HCT116 (cell line): Measurements from ENCODE around the gene CLIC3. TPM values are rescaled to one million over a fixed set of nuclear protein-coding genes. Genes with fewer than 3 reads are reported as not detected.

Source experiments
- ATAC-seq: fragments of 200-7000 bp; cut with Tn5 transposase; 2 replicates; pipeline ENCODE4 v1.9.1; 2020; ENCODE audit warnings: mild to moderate bottlenecking, moderate library complexity
- BruUV-seq: library from RNA; stranded (reverse); fragments of 400-500 nt; replicated peaks from 2 replicates; lab custom pipeline; 2021; lab: Mats Ljungman, UMichigan
- CTCF ChIA-PET: fragments of 300-600 bp; sonication (Branson Sonifier 250); formaldehyde crosslinking; loops from one replicate; lab custom pipeline; 2021; ENCODE audit warnings: antibody characterized with exemption; lab: Charles Lee
- POLR2A ChIA-PET: fragments of 300-600, 350-600 bp; sonication (Branson Sonifier 250); formaldehyde crosslinking; loops from one replicate; lab custom pipeline; 2021; ENCODE audit warnings: antibody characterized with exemption; lab: Charles Lee
- RAD21 ChIA-PET, 2 experiments: fragments of 300-600 bp; sonication (Branson Sonifier 250); formaldehyde crosslinking; loops; one replicate each; lab custom pipeline; 2023; ENCODE audit warnings: low total read pairs in 2 of 2; ENCODE audit not compliant: uncharacterized antibody in 2 of 2, unreplicated experiment in 2 of 2, low non-redundant PET in 1 of 2; lab: Charles Lee
- DNase-seq: peaks from one replicate; pipeline ENCODE4 v3.0.0-alpha.2; 2010; ENCODE audit warnings: low read depth, low spot score
- H2AFZ ChIP-seq: fragments of 200-600 bp; shearing (Covaris generic), sonication (generic); 2 replicates; pipeline ENCODE4 v1.6.1; 2017; ENCODE audit warnings: low read depth, mixed run types, mixed read lengths, antibody characterized with exemption, low read length; ENCODE audit not compliant: poor library complexity, severe bottlenecking
- H3K27ac ChIP-seq: 2 replicates; pipeline ENCODE4 v1.5.1; 2012; ENCODE audit warnings: low read depth, low read length
- H3K27me3 ChIP-seq: fragments of 200-600 bp; sonication (generic); 2 replicates; pipeline ENCODE4 v1.6.1; 2016; ENCODE audit warnings: mixed run types, low read length, mixed read lengths; ENCODE audit not compliant: insufficient read depth
- H3K36me3 ChIP-seq, 2 experiments: fragments of 200-500 bp in 1 of 2; fragments of 200-600 bp in 1 of 2; sonication (Bioruptor generic) in 1 of 2; sonication (generic) in 1 of 2; 2 replicates each; pipeline versions ENCODE4 v1.5.1 to v1.6.1; 2014 to 2016; ENCODE audit warnings: low read length in 2 of 2, inconsistent platforms in 1 of 2, mixed read lengths in 1 of 2, mixed run types in 1 of 2; ENCODE audit not compliant: insufficient read depth in 2 of 2, control insufficient read depth in 1 of 2
- H3K4me1 ChIP-seq, 2 experiments: fragments of 200-600 bp in 1 of 2; sonication (generic) in 1 of 2; 2 replicates each; pipeline versions ENCODE4 v1.5.1 to v1.6.1; 2012 to 2017; ENCODE audit warnings: low read length in 2 of 2, inconsistent platforms in 1 of 2, mild to moderate bottlenecking in 1 of 2, mixed read lengths in 1 of 2, mixed run types in 1 of 2, moderate library complexity in 1 of 2; ENCODE audit not compliant: insufficient read depth in 2 of 2, control insufficient read depth in 1 of 2
- H3K4me2 ChIP-seq: fragments of 200-600 bp; sonication (generic); 2 replicates; pipeline ENCODE4 v1.6.1; 2017; ENCODE audit warnings: mixed run types, low read length, mixed read lengths
- H3K4me3 ChIP-seq, 2 experiments: fragments of 200-600 bp in 1 of 2; sonication (generic) in 1 of 2; replicated peaks in 1 of 2; 2 replicates each; pipeline ENCODE4 v1.5.1; 2011 to 2016; ENCODE audit warnings: low read length in 2 of 2, control low read depth in 1 of 2, low read depth in 1 of 2, mild to moderate bottlenecking in 1 of 2, mixed read lengths in 1 of 2, mixed run types in 1 of 2
- H3K79me2 ChIP-seq: fragments of 200-600 bp; sonication (generic); 2 replicates; pipeline ENCODE4 v1.6.1; 2017; ENCODE audit warnings: mild to moderate bottlenecking, mixed run types, low read length, moderate library complexity, mixed read lengths; ENCODE audit not compliant: insufficient read depth
- H3K9ac ChIP-seq: fragments of 200-600 bp; sonication (generic); 2 replicates; pipeline ENCODE4 v1.6.1; 2016; ENCODE audit warnings: low read length, mixed read lengths
- H3K9me2 ChIP-seq: fragments of 200-600 bp; sonication (generic), shearing (Covaris generic); 2 replicates; pipeline ENCODE4 v1.6.1; 2017; ENCODE audit warnings: mixed run types, mild to moderate bottlenecking, moderate library complexity; ENCODE audit not compliant: insufficient read depth
- H3K9me3 ChIP-seq, 2 experiments: fragments of 200-500 bp in 1 of 2; fragments of 200-600 bp in 1 of 2; sonication (Bioruptor generic) in 1 of 2; sonication (generic) in 1 of 2; 2 replicates each; pipeline ENCODE4 v1.6.1; 2014 to 2017; ENCODE audit warnings: low read length in 2 of 2, mixed read lengths in 2 of 2, inconsistent platforms in 1 of 2, low read depth in 1 of 2, mild to moderate bottlenecking in 1 of 2, mixed run types in 1 of 2, moderate library complexity in 1 of 2; ENCODE audit not compliant: control insufficient read depth in 1 of 2, insufficient read depth in 1 of 2
- H4K20me1 ChIP-seq: fragments of 200-600 bp; sonication (generic), shearing (Covaris generic); 2 replicates; pipeline ENCODE4 v1.6.1; 2017; ENCODE audit warnings: mixed run types, mild to moderate bottlenecking, moderate library complexity; ENCODE audit not compliant: insufficient read depth
- ATF3 ChIP-seq: IDR thresholded peaks from 2 replicates; pipeline ENCODE4 v1.6.1; 2012
- CEBPB ChIP-seq: IDR thresholded peaks from 2 replicates; pipeline ENCODE4 v1.6.1; 2012; ENCODE audit warnings: low read depth
- CTCF ChIP-seq, 3 experiments: fragments of 200-600 bp in 1 of 3; sonication (generic) in 1 of 3; IDR thresholded peaks in 2 of 3; conservative IDR thresholded peaks in 1 of 3; 2 replicates each; pipeline ENCODE4 v1.5.1; 2012 to 2017; ENCODE audit warnings: low read depth in 2 of 3, low read length in 2 of 3, antibody characterized with exemption in 1 of 3, borderline replicate concordance in 1 of 3, control low read depth in 1 of 3, mild to moderate bottlenecking in 1 of 3, mixed read lengths in 1 of 3, mixed run types in 1 of 3, moderate library complexity in 1 of 3; ENCODE audit not compliant: insufficient read depth in 1 of 3
- EGR1 ChIP-seq: IDR thresholded peaks from 2 replicates; pipeline ENCODE4 v1.6.1; 2012; ENCODE audit warnings: low read depth
- ELF1 ChIP-seq: IDR thresholded peaks from 2 replicates; pipeline ENCODE4 v1.6.1; 2012; ENCODE audit warnings: low read depth, borderline replicate concordance
- EZH2 ChIP-seq: fragments of 200-600 bp; sonication (generic); IDR thresholded peaks from 2 replicates; pipeline ENCODE4 v1.6.1; 2017; ENCODE audit warnings: antibody characterized with exemption, mixed run types
- EZH2phosphoT487 ChIP-seq: fragments of 200-600 bp; IDR thresholded peaks from 2 replicates; pipeline ENCODE4 v1.6.1; 2018; ENCODE audit warnings: antibody characterized with exemption, borderline replicate concordance
- FOSL1 ChIP-seq: IDR thresholded peaks from 2 replicates; pipeline ENCODE4 v1.6.1; 2012; ENCODE audit warnings: low read depth
- JUND ChIP-seq: IDR thresholded peaks from 2 replicates; pipeline ENCODE4 v1.6.1; 2012
- POLR2A ChIP-seq: IDR thresholded peaks from 2 replicates; pipeline ENCODE4 v1.7.0; 2011; ENCODE audit warnings: borderline replicate concordance; ENCODE audit not compliant: insufficient read depth, insufficient read length; ENCODE audit errors: extremely low read depth
- POLR2AphosphoS5 ChIP-seq: IDR thresholded peaks from 2 replicates; pipeline ENCODE4 v1.6.1; 2011; ENCODE audit warnings: mild to moderate bottlenecking, low read depth, low read length, moderate library complexity
- RAD21 ChIP-seq: IDR thresholded peaks from 2 replicates; pipeline ENCODE4 v1.6.1; 2012; ENCODE audit warnings: low read depth, mild to moderate bottlenecking
- SIN3A ChIP-seq: IDR thresholded peaks from 2 replicates; pipeline ENCODE4 v1.6.1; 2012; ENCODE audit warnings: low read depth
- SP1 ChIP-seq: IDR thresholded peaks from 2 replicates; pipeline ENCODE4 v1.6.1; 2012; ENCODE audit warnings: low read depth
- SRF ChIP-seq: IDR thresholded peaks from 2 replicates; pipeline ENCODE4 v1.6.1; 2012; ENCODE audit warnings: low read depth
- TCF7L2 ChIP-seq: IDR thresholded peaks from 2 replicates; pipeline ENCODE4 v1.7.0; 2011; ENCODE audit warnings: borderline replicate concordance, inconsistent platforms; ENCODE audit not compliant: insufficient read depth, insufficient read length; ENCODE audit errors: extremely low read depth
- YY1 ChIP-seq: IDR thresholded peaks from 2 replicates; pipeline ENCODE4 v1.6.1; 2011; ENCODE audit warnings: low read length, low read depth, moderate library complexity, mild to moderate bottlenecking; ENCODE audit not compliant: insufficient replicate concordance; ENCODE audit errors: extremely low read depth
- ZFX ChIP-seq: fragments of 450-650 bp; IDR thresholded peaks from 2 replicates; pipeline ENCODE4 v1.6.1; 2017
- ZNF274 ChIP-seq: fragments of 200-500 bp; sonication (Bioruptor generic); IDR thresholded peaks from 2 replicates; pipeline ENCODE4 v1.6.1; 2014; ENCODE audit warnings: mild to moderate bottlenecking, low read depth, low read length, inconsistent platforms
- intact Hi-C: fragments of 100-400 bp; cut with micrococcal nuclease; formaldehyde crosslinking; loops from 2 replicates; pipeline ENCODE4 v1.10.0; 2022
- total RNA-seq: library from RNA; stranded (reverse); gene quantifications from one replicate; pipeline ENCODE4 v1.2.1, GENCODE V29; 2021; ENCODE audit not compliant: unreplicated experiment

The CLIC3 gene
- total RNA-seq, 1 experiment from 2014 or later, result 8.4 TPM

- TF ChIP-seq EGR1, result no peak
- no peak for TF ChIP-seq RAD21
- TF ChIP-seq CEBPB, result no peak
- TF ChIP-seq ZFX, result no peak
- no peak for TF ChIP-seq YY1
- no peak for TF ChIP-seq FOSL1
- no peak for TF ChIP-seq JUND
- TF ChIP-seq ATF3, result no peak
- TF ChIP-seq EZH2phosphoT487, result no peak
- TF ChIP-seq SIN3A, result no peak
- TF ChIP-seq POLR2AphosphoS5, result no peak
- no peak for TF ChIP-seq POLR2A
- TF ChIP-seq ELF1, result no peak
- no peak for TF ChIP-seq ZNF274
- no peak for TF ChIP-seq TCF7L2
- TF ChIP-seq EZH2, result no peak
- no peak for TF ChIP-seq SP1
- no peak for TF ChIP-seq SRF
- no peak for TF ChIP-seq CTCF (IDR thresholded peaks at IDR 0.05 in 2 of 3, conservative IDR thresholded peaks at IDR 0.05 in 1 of 3; ENCODE audit: borderline replicate concordance in 1 of 3, insufficient read depth in 1 of 3, low read depth in 2 of 3, low read length in 2 of 3)
- Histone ChIP-seq H3K4me2 (peak overlapping the region; percentile 100), H2AFZ (no peak overlapping the region), H3K9me2 (no peaks in the 10 kb centered on the region), H3K9ac (peak overlapping the region; percentile 93; the same call in 1 of the 2 replicates), H3K27me3 (no peaks in the 10 kb centered on the region), H3K79me2 (peaks cover 31% of the 10 kb centered on the region), H3K9me3 (no peaks in the 10 kb centered on the region), H3K4me1 (peaks cover 37 to 57% of the 10 kb centered on the region in 2 experiments), H4K20me1 (no peaks in the 10 kb centered on the region), H3K4me3 (peak overlapping the region; percentile 63 to 87), H3K27ac (peak overlapping the region; percentile 85), H3K36me3 (no peaks in the 10 kb centered on the region)
- ChIA-PET RAD21 (no interaction called here), POLR2A (no interaction called here), CTCF (interaction anchor here (0.7 to 1.7 kb wide), 2 partner anchors 20 to 268 kb away, joined by 3 to 5 read pairs; partner anchors contain the start of genes LCN8 and NPDC1)
- DNase-seq, result no peak
- no peak for ATAC-seq
- intact Hi-C loops, result loop anchor here (5.0 kb wide), 1 partner anchor 179 kb away; the partner anchor contains the start of gene PHPT1
- no TSS peak for BruUV-seq
Observed at GRCh38 chr9:137026384-137026783, 30.0 kb upstream of the CLIC3 start.
